Transverse colon (tissue), 4 donors: Measurements from ENCODE around the gene SMKR1. TPM values are rescaled to one million over a fixed set of nuclear protein-coding genes. Genes with fewer than 3 reads are reported as not detected.

ENCODE experiments used
- DNase-seq: peaks from one replicate; pipeline ENCODE4 v3.0.0-alpha.2; 2019
- H3K27ac ChIP-seq, 4 donors: fragments of 200-600 bp; sonication (generic); 2 replicates each; pipeline ENCODE4 v1.5.1; 2016 to 2018; ENCODE audit warnings: inconsistent platforms in 4 of 4
- H3K27me3 ChIP-seq: fragments of 200-600 bp; sonication (generic); 2 replicates; pipeline ENCODE4 v1.5.1; 2017; ENCODE audit warnings: inconsistent platforms
- H3K36me3 ChIP-seq, 4 donors: fragments of 200-600 bp; sonication (generic); 2 replicates each; pipeline ENCODE4 v1.5.1; 2017 to 2019; ENCODE audit warnings: inconsistent platforms in 4 of 4
- H3K4me1 ChIP-seq, 4 donors: fragments of 200-600 bp; sonication (generic); 2 replicates each; pipeline ENCODE4 v1.5.1; 2017 to 2020; ENCODE audit warnings: inconsistent platforms in 4 of 4
- H3K4me3 ChIP-seq, 4 donors: fragments of 200-600 bp; sonication (generic); 1 replicate in 1 of 4; 2 replicates in 3 of 4; pipeline versions ENCODE4 v1.5.1 to v1.6.1; 2017 to 2019; ENCODE audit warnings: inconsistent platforms in 4 of 4
- H3K9me3 ChIP-seq, 2 donors: fragments of 200-600 bp; sonication (generic); 2 replicates each; pipeline ENCODE4 v1.5.1; 2017 to 2019; ENCODE audit warnings: inconsistent platforms in 2 of 2
- EP300 ChIP-seq: sonication (generic); formaldehyde crosslinking; IDR thresholded peaks from one replicate; pipeline ENCODE4 v1.6.1; 2017; ENCODE audit warnings: antibody characterized with exemption, low read depth
- POLR2A ChIP-seq: fragments of 450-650 bp; IDR thresholded peaks from one replicate; pipeline ENCODE4 v1.6.1; 2016; ENCODE audit warnings: antibody characterized with exemption, mild to moderate bottlenecking, moderate library complexity
- POLR2AphosphoS5 ChIP-seq, 3 donors: sonication (generic); formaldehyde crosslinking; IDR thresholded peaks; one replicate each; pipeline ENCODE4 v1.6.1; 2016; ENCODE audit warnings: antibody characterized with exemption in 3 of 3
- WGBS, 2 donors: methylation state at CpG; one replicate each; pipeline ENCODE4 v1.1.5; 2018; ENCODE audit warnings: low coverage in 1 of 2; 5-methylcytosine and 5-hydroxymethylcytosine counted together
- in situ Hi-C, 4 donors: fragments of 200-750 bp; cut with MboI; loops; one replicate each; pipeline versions ENCODE4 v1.15.0 to v1.15.1; 2017; ENCODE audit warnings: low sequenced_read_pairs in 3 of 4, low pct_ligation_motif_present in 1 of 4, low pct_unique_long_range_greater_than_20kb in 1 of 4
- intact Hi-C: fragments of 100-400 bp; cut with DNase I; formaldehyde crosslinking; loops from one replicate; pipeline ENCODE4 v1.15.1; 2023; ENCODE audit warnings: low total_unique reads
- total RNA-seq, 4 donors: library from RNA; depleted of rRNA; stranded (reverse); fragments of >200 nt; gene quantifications; one replicate each; pipeline ENCODE4 v1.1.0, GENCODE V29; 2016
- TF ChIP-seq, protein P1 (sequence below), 5 experiments: fragments of 200-600 bp in 3 of 5; fragments of 450-650 bp in 2 of 5; sonication (generic) in 3 of 5; IDR thresholded peaks; 1 replicate in 2 of 5; 2 replicates in 3 of 5; pipeline ENCODE4 v1.5.1; 2016 to 2017; ENCODE audit warnings: antibody characterized with exemption in 5 of 5, inconsistent platforms in 3 of 5, mild to moderate bottlenecking in 2 of 5, moderate library complexity in 1 of 5

The SMKR1 gene
- total RNA-seq, 4 donors from 2014 or later: not detected

DNA sequence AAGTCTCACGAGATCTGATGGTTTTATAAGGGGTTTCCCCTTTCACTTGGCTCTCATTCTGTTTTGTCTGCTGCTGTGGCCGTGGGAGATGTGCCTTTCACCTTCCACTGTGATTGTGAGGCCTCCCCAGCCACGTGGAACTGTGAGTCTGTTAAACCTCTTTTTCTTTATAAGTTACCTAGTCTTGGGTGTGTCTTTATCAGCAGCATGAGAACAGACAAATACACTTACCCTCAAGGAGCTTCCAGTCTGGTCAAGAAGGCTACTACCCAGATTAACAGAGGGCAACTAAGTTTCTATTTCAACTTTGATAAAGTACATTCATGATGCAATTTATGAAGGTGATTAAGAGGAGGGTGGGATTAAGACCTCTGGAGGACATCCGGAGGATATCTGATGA lies 13.1 kb downstream of the SMKR1 start:
- no peaks in the 10 kb centered on the region for H3K27me3 ChIP-seq
- H3K36me3 ChIP-seq: no peaks in the 10 kb centered on the region
- TF ChIP-seq EP300 (no peak), POLR2AphosphoS5 (IDR thresholded peaks at IDR 0.05) (no peak), POLR2A (no peak)
- TF ChIP-seq, protein P1, sequence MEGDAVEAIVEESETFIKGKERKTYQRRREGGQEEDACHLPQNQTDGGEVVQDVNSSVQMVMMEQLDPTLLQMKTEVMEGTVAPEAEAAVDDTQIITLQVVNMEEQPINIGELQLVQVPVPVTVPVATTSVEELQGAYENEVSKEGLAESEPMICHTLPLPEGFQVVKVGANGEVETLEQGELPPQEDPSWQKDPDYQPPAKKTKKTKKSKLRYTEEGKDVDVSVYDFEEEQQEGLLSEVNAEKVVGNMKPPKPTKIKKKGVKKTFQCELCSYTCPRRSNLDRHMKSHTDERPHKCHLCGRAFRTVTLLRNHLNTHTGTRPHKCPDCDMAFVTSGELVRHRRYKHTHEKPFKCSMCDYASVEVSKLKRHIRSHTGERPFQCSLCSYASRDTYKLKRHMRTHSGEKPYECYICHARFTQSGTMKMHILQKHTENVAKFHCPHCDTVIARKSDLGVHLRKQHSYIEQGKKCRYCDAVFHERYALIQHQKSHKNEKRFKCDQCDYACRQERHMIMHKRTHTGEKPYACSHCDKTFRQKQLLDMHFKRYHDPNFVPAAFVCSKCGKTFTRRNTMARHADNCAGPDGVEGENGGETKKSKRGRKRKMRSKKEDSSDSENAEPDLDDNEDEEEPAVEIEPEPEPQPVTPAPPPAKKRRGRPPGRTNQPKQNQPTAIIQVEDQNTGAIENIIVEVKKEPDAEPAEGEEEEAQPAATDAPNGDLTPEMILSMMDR (IDR thresholded peaks at IDR 0.05): no peak
- in situ Hi-C loops: no loop called here
- H3K9me3 ChIP-seq: no peaks in the 10 kb centered on the region
- intact Hi-C loops: no loop called here
- DNase-seq: no peak
- 60% methylated on average over 4 of the region's 4 CpGs for WGBS, 2 donors
- H3K27ac ChIP-seq: no peak overlapping the region
- no peak overlapping the region for H3K4me3 ChIP-seq
- no peaks in the 10 kb centered on the region for H3K4me1 ChIP-seq

DNA sequence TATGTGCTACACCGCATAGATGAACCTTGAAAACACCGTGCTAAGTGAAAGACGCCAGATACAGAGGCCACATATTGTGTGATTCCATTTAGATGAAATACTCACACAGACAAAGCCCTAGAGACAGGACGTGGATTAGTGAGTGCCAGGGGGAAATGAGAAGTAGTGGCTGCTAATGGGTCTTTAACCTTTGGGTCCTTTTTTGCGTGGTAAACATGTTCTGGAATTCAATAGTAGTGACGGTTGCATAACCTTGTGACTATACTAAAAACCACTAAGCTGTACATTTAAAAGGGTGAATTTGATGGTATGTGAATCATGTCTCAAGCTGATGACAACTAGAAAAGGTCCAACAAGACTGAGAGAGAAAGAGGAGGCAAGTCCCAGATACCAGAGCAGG lies 15.6 kb downstream of the SMKR1 start:
- Histone ChIP-seq H3K27ac (no peak overlapping the region), H3K27me3 (peaks cover 15% of the 10 kb centered on the region), H3K4me3 (no peak overlapping the region), H3K36me3 (no peaks in the 10 kb centered on the region), H3K4me1 (no peaks in the 10 kb centered on the region), H3K9me3 (no peaks in the 10 kb centered on the region)
- 78 to 79% methylated on average over 6 of the region's 6 CpGs for WGBS, 2 donors
- no peak for TF ChIP-seq POLR2AphosphoS5 (IDR thresholded peaks at IDR 0.05)
- TF ChIP-seq, protein P1 (IDR thresholded peaks at IDR 0.05): no peak
- TF ChIP-seq POLR2A: no peak
- TF ChIP-seq EP300: no peak
- in situ Hi-C loops (no loop called here), intact Hi-C loops (no loop called here)
- no peak for DNase-seq

DNA sequence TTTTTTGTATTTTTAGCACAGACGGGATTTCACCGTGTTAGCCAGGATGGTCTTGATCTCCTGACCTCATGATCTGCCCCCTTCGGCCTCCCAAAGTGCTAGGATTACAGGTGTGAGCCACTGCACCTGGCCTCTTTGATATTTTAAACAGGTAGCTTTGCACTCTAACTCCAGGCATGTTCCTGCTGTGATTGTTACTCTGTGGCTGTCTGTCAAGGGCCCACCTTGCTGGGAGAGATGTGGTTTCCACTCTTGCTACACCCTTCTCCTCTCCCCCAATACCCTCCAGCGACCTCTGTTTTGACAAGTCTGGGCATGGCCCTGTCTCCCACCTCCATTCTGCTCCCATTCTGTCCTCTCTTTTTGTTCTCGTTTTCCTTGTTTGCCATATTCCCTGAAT lies 17.1 kb downstream of the SMKR1 start:
- intact Hi-C loops: no loop called here
- H3K27me3 ChIP-seq: peaks cover 21% of the 10 kb centered on the region
- DNase-seq: no peak
- no peaks in the 10 kb centered on the region for H3K36me3 ChIP-seq
- no peak for TF ChIP-seq EP300
- WGBS, 2 donors: 43 to 45% methylated on average over 2 to 5 of the region's 5 CpGs
- no peaks in the 10 kb centered on the region for H3K9me3 ChIP-seq
- H3K4me1 ChIP-seq: no peaks in the 10 kb centered on the region
- no peak overlapping the region for H3K4me3 ChIP-seq
- in situ Hi-C loops: no loop called here
- H3K27ac ChIP-seq: no peak overlapping the region

DNA sequence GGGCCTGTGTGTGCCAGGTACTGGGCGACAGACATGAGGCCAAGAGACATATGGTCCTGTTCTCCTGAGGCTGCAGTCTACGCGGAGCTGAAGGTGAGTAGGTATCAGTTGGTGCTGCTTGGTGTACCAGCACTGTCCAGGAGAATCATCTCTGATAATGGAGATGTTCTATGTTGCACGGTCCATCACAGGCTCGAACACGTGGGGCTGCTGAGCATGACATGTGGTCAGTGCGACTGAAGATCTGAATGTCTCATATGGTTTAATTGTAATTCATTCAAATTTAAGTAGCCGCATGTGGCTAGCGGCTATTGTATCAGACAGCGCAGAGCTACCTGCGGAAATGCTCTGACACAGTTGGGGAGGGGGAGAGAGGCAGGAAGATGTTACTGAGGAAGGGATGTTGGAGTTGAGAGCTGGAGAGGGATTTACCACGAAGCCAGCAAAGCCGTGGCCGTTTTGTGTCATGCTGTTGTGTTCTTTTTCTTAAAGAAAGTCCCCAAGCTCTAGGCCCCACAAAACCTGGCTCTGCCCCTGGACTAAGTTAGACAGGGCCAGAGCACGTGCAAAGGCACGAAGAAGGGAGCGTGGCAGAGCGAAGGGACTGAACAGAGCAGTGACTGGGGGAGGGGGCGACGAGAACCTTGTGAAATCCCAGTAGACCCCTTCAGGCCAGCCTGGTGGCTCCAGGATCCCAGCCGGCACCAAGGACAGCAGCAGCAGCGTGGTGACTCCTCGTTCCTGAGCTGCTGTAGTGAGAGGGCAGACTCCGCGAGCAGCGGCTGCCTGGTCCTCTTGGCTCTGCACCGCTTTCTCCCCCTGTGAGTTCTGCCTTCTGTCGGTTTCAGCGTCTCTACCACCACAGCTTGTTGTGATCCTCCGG lies 20.0 kb downstream of the SMKR1 start:
- in situ Hi-C loops (no loop called here), intact Hi-C loops (no loop called here)
- Histone ChIP-seq H3K27ac (no peak overlapping the region), H3K36me3 (no peaks in the 10 kb centered on the region), H3K4me1 (no peaks in the 10 kb centered on the region), H3K9me3 (no peaks in the 10 kb centered on the region), H3K4me3 (no peak overlapping the region), H3K27me3 (peaks cover 21% of the 10 kb centered on the region)
- no peak for DNase-seq
- WGBS, 2 donors: 51 to 64% methylated on average over 5 to 30 of the region's 30 CpGs
- TF ChIP-seq POLR2A (no peak), POLR2AphosphoS5 (IDR thresholded peaks at IDR 0.05) (no peak), EP300 (no peak)
- TF ChIP-seq, protein P1 (IDR thresholded peaks at IDR 0.05): no peak
